ENCODE results near the gene STAG1.

Gene STAG1

DNA sequence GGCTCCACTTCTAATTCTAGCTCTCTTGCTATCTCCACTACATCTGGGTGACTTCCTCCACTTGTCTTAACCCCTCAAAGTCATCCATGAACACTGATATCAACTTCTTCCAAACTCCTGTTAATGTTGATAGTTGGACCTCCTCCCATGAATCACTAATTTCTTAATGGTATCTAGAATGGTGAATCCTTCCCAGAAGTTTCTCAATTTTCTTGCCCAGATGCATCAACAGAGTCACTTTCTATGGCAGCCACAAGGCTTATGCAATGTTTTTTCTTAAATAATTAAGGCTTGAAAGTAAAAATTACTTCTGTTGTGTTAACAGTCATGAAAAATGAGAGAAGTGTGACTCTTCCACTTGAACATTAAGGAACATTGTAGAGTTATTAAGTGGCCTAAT is 337.7 kb downstream of the STAG1 start:
- Mint-ChIP-seq H3K27me3 (ENCODE audit: low read depth) (no peaks in the 10 kb centered on the region), H3K36me3 (ENCODE audit: low read depth) (peaks cover 56% of the 10 kb centered on the region), H3K9me3 (no peaks in the 10 kb centered on the region), H3K4me1 (no peaks in the 10 kb centered on the region), H3K27ac (no peak overlapping the region), H3K4me3 (no peak overlapping the region)
- TF ChIP-seq, protein P1, sequence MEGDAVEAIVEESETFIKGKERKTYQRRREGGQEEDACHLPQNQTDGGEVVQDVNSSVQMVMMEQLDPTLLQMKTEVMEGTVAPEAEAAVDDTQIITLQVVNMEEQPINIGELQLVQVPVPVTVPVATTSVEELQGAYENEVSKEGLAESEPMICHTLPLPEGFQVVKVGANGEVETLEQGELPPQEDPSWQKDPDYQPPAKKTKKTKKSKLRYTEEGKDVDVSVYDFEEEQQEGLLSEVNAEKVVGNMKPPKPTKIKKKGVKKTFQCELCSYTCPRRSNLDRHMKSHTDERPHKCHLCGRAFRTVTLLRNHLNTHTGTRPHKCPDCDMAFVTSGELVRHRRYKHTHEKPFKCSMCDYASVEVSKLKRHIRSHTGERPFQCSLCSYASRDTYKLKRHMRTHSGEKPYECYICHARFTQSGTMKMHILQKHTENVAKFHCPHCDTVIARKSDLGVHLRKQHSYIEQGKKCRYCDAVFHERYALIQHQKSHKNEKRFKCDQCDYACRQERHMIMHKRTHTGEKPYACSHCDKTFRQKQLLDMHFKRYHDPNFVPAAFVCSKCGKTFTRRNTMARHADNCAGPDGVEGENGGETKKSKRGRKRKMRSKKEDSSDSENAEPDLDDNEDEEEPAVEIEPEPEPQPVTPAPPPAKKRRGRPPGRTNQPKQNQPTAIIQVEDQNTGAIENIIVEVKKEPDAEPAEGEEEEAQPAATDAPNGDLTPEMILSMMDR (IDR thresholded peaks at IDR 0.05; ENCODE audit: unreplicated experiment in 3 of 3) = no peak

DNA sequence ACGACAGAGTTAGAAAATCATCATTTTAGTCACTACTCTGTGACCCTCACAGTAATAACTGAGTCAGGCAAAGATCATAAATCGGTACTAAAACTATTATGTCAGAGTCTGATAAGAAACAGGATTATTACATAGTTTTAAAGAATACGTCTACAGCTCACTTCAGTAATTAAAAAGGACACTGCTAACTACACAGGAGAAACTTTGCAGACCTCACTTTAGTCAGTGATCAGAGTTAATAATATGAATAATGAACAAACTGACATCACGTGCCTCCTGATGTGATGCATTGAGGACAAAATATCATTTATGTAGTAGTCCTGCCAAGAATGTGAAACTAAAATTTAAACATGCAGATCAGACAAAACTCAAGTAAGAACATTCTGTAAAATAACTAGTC is 339.9 kb downstream of the STAG1 start:
- H3K36me3 Mint-ChIP-seq (ENCODE audit: low read depth) = peaks cover 50% of the 10 kb centered on the region
- H3K27ac Mint-ChIP-seq = peak overlapping the region in 1 of 3 experiments; percentile 8
- TF ChIP-seq, protein P1 (IDR thresholded peaks at IDR 0.05; ENCODE audit: unreplicated experiment in 3 of 3) = no peak
- H3K4me1 Mint-ChIP-seq = no peaks in the 10 kb centered on the region
- no peak overlapping the region for H3K4me3 Mint-ChIP-seq
- no peaks in the 10 kb centered on the region for H3K27me3 Mint-ChIP-seq (ENCODE audit: low read depth)
- H3K9me3 Mint-ChIP-seq = no peaks in the 10 kb centered on the region

DNA sequence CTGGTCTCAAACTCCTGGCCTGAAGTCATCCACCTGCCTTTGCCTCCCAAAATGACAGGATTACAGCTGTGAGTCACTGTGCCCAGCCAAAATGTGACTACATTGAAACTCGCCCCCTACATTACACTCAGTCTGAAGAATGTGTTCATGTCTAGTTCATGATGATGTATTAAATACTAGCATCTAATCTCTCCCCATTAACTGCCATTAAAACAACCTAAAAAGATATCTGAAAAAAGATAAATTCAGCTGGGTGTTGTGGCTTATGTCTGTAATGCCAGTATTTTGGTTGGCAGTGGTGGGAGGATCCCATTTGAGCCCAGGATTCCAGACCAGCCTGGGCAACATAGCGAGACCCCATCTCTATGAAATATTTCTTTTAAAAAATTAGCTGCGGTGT is 342.6 kb downstream of the STAG1 start:
- H3K27me3 Mint-ChIP-seq (ENCODE audit: low read depth) = no peaks in the 10 kb centered on the region
- H3K36me3 Mint-ChIP-seq (ENCODE audit: low read depth) = peaks cover 39% of the 10 kb centered on the region
- H3K4me3 Mint-ChIP-seq = no peak overlapping the region
- TF ChIP-seq, protein P1 (IDR thresholded peaks at IDR 0.05; ENCODE audit: unreplicated experiment in 3 of 3) = no peak
- no peaks in the 10 kb centered on the region for H3K4me1 Mint-ChIP-seq
- no peak overlapping the region for H3K27ac Mint-ChIP-seq
- H3K9me3 Mint-ChIP-seq = no peaks in the 10 kb centered on the region

DNA sequence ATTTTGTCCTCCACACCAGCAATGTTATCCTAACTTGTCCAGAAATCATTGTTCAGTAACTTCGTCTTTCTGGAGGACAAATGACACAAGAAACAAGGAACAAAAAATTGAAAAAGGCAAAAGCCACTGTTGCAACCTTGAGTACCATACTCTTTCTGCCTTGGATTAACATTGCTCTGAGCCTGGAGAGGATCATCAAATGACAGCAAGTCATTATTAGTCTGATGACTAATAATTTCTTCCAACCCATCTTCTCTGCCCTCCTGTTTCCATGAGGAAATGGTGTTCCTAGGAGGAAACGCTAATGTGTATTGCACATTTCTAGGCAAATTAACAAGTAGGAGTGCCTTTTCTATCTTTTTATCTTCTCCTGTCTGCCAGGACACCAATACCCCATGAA is 348.1 kb downstream of the STAG1 start:
- no peaks in the 10 kb centered on the region for H3K27me3 Mint-ChIP-seq (ENCODE audit: low read depth)
- no peaks in the 10 kb centered on the region for H3K4me1 Mint-ChIP-seq
- no peak overlapping the region for H3K27ac Mint-ChIP-seq
- peaks cover 32% of the 10 kb centered on the region for H3K36me3 Mint-ChIP-seq (ENCODE audit: low read depth)
- H3K9me3 Mint-ChIP-seq = no peaks in the 10 kb centered on the region
- TF ChIP-seq, protein P1 (IDR thresholded peaks at IDR 0.05; ENCODE audit: unreplicated experiment in 3 of 3) = no peak
- no peak overlapping the region for H3K4me3 Mint-ChIP-seq

DNA sequence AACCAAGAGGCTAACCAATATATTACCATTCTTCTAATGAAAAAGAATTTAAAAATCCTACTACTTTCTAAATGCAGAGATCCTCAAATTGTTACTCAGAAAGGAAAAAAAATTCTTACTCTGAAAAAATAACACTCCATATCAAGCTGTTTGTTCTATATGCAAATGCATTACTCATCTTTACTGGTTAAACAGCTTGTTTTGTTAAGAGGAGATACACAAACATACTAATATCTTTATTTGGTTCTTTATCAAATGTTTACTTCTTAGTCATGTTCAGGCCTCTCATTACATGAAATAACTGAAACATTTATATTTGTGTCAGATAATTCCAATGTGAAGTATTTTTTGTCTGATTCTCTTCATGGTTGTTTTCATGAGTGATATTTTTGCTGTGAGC is 355.3 kb downstream of the STAG1 start:
- Mint-ChIP-seq H3K36me3 (ENCODE audit: low read depth) (peaks cover 31% of the 10 kb centered on the region), H3K27me3 (ENCODE audit: low read depth) (no peaks in the 10 kb centered on the region), H3K27ac (no peak overlapping the region), H3K4me1 (no peaks in the 10 kb centered on the region), H3K9me3 (no peaks in the 10 kb centered on the region), H3K4me3 (no peak overlapping the region)
- TF ChIP-seq, protein P1 (IDR thresholded peaks at IDR 0.05; ENCODE audit: unreplicated experiment in 3 of 3) = no peak

DNA sequence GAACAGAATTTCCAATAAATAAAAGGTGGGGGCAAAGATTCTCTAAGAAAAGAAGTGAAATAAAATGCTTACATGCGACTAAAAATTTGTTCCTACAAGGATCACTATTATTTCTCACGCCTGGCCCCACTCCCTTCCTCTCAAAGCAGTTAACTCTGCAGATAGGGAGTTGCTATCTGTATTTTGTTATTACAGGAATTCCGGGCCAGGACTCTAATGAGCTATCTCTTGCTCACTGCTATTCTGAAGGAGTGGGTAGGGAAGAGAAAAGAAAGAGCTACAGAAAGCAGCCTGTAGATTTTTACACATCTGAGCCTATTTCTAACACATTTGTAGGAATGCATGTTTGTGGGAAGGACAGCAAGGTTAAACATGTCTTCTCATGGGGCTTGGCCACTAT is 361.6 kb downstream of the STAG1 start:
- H3K27ac Mint-ChIP-seq = peak overlapping the region in 2 of 3 experiments; percentile 75 to 84
- no peaks in the 10 kb centered on the region for H3K27me3 Mint-ChIP-seq (ENCODE audit: low read depth)
- H3K9me3 Mint-ChIP-seq = no peaks in the 10 kb centered on the region
- no peaks in the 10 kb centered on the region for H3K4me1 Mint-ChIP-seq
- H3K36me3 Mint-ChIP-seq (ENCODE audit: low read depth) = peaks cover 17% of the 10 kb centered on the region
- TF ChIP-seq, protein P1 (IDR thresholded peaks at IDR 0.05; ENCODE audit: unreplicated experiment in 3 of 3) = no peak
- no peak overlapping the region for H3K4me3 Mint-ChIP-seq
